Stimulated activated naive CD8-positive, alpha-beta T cell treated with anti-CD3 and anti-CD28 coated beads, Interleukin-15, amount 100 ng/mL, for 72 hours (primary cell): Measurements from ENCODE around the gene DESI2.

Experiments used
- ATAC-seq: fragments of 150-1000 bp; cut with Tn5 transposase; 2 replicates; pipeline ENCODE4 v1.10.0; 2021; ENCODE audit warnings: mild to moderate bottlenecking, moderate library complexity
- DNase-seq, 2 donors: peaks; one replicate each; pipeline ENCODE4 v3.0.0; 2021 to 2022
- H3K27ac Mint-ChIP-seq, 2 donors: one replicate each; pipeline ENCODE4 v1.8.0; 2022; ENCODE audit warnings: mild to moderate bottlenecking in 2 of 2, mixed read lengths in 2 of 2, moderate library complexity in 2 of 2
- H3K27me3 Mint-ChIP-seq: one replicate; pipeline ENCODE4 v1.8.0; 2022; ENCODE audit warnings: mixed read lengths
- H3K4me1 Mint-ChIP-seq: one replicate; pipeline ENCODE4 v1.8.0; 2022; ENCODE audit warnings: mild to moderate bottlenecking, mixed read lengths
- H3K4me3 Mint-ChIP-seq, 2 donors: one replicate each; pipeline ENCODE4 v1.8.0; 2022; ENCODE audit warnings: mild to moderate bottlenecking in 2 of 2, mixed read lengths in 2 of 2, moderate library complexity in 1 of 2
- H3K9me3 Mint-ChIP-seq, 2 donors: one replicate each; pipeline ENCODE4 v1.8.0; 2022; ENCODE audit warnings: mixed read lengths in 2 of 2

The DESI2 gene

GRCh38 chr1:244751271-244751895 is 98.5 kb downstream of the DESI2 start:
- Mint-ChIP-seq H3K27ac (no peak overlapping the region), H3K27me3 (no peaks in the 10 kb centered on the region), H3K9me3 (no peaks in the 10 kb centered on the region), H3K4me3 (no peak overlapping the region), H3K4me1 (no peaks in the 10 kb centered on the region)
- DNase-seq (no peak), ATAC-seq (no peak)

- H3K9me3 Mint-ChIP-seq: no peaks in the 10 kb centered on the region
- ATAC-seq (no peak), DNase-seq (no peak)
- H3K27me3 Mint-ChIP-seq: no peaks in the 10 kb centered on the region
- no peak overlapping the region for H3K27ac Mint-ChIP-seq
- no peaks in the 10 kb centered on the region for H3K4me1 Mint-ChIP-seq
- no peak overlapping the region for H3K4me3 Mint-ChIP-seq
These were observed 102.7 kb downstream of the DESI2 start for GRCh38 chr1:244755673-244756072.

- H3K27me3 Mint-ChIP-seq: peaks cover 3% of the 10 kb centered on the region
- H3K4me3 Mint-ChIP-seq: no peak overlapping the region
- no peak for ATAC-seq
- no peak for DNase-seq
- peaks cover 0 to 2% of the 10 kb centered on the region in 2 donors for H3K9me3 Mint-ChIP-seq
- H3K4me1 Mint-ChIP-seq: no peaks in the 10 kb centered on the region
- no peak overlapping the region for H3K27ac Mint-ChIP-seq
These were observed 104.4 kb downstream of the DESI2 start for GRCh38 chr1:244757091-244757939.
